CD1c-positive myeloid dendritic cell (primary cell): ENCODE data around the gene S100A10.

Source experiments
- DNase-seq: peaks from one replicate; pipeline ENCODE4 v3.0.0-alpha.2; 2016; ENCODE audit errors: extremely low spot score

Gene S100A10

DNA sequence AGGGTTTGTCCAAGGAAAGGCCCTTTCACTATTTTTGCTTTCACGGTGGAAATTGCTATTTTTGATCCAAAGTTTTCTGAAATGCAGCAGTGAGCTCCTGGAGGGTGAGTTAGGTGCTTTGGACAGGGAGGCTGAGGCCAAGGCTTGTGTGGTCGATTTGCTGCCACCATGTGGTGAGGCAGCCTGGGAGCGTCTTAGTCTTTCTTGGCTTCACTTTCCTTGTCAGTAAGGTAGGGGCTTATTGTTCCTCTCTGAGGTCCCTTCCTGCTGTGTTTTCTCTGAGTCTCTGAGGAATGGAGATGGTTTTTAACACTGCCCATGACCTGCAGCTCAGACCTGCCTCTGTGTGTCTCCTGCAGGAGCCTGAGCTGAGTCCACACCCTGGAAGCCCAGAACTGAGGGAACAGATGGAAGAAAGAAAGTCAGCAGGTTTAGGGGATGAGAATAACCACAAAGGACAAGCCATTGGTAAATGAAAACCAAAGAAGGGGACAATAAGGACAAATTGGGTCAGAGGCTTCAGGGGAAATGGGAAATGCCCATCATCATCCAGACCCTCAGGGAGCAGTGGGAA lies 20.1 kb upstream of the S100A10 start:
- DNase-seq, result peak; percentile 63

DNA sequence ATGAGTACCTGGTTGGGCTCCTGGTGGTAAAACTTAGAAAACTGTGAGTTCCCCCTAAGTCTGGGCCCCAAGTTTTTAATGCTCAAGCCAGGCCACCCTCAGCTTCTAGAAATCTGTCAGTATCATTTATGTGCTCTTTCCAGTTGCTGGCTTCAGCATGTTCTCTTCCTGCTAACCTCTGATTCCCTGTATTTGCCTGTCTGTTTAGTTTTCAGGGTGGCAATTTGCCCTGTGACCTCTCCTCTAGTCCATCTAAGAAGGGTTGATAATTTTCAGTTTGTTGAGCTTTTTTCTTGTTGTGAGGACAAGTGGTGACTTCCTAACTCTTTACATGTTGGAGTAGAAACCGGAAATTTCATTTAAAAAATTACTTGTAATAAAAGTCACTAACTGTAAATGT lies 16.0 kb upstream of the S100A10 start:
- no peak for DNase-seq

DNA sequence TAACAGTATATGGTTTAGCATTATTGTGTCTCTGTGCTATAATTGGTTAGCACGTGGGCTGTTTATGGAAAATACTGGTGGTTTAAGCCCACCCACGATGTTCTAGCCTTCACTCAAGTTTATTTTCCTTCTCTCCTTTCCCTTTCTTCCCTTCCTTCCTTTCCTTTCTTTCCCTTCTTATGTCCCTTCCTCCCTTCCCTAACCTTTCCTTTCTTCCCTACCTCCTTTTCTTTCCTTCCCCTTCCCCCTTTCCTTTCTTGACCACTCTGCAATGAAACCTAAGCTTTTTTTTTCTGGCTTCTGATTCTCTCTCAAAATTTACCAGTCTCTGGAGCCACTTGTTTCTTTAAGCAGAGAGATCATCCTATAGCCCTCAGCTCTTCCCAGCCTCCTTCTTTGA lies 13.4 kb upstream of the S100A10 start:
- no peak for DNase-seq

DNA sequence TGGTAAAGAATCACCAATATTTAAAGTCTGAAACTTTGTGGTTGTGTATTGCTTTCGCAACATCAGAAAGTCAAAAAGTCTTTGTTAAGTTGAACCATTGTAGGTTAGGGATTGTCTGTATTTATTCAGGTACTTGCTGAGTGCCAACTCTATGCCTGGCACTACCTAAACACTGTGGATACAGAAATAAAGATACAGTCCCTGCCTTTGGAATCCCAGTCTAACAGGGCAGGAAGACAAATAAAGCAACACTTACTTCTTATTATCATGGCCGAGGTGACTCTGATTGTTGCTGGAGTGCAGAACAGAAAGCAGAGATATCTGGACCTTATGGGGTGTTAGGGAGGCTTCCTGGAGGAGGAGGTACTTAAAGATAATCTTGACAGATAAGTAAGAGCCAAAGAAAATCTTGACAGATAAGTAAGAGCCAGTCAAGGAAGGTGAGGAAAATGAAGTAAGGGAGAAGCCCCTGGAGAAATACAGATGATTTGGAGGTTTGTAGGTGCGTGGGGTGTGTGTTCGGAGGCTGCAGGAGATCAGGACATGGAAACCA lies 11.8 kb upstream of the S100A10 start:
- no peak for DNase-seq

DNA sequence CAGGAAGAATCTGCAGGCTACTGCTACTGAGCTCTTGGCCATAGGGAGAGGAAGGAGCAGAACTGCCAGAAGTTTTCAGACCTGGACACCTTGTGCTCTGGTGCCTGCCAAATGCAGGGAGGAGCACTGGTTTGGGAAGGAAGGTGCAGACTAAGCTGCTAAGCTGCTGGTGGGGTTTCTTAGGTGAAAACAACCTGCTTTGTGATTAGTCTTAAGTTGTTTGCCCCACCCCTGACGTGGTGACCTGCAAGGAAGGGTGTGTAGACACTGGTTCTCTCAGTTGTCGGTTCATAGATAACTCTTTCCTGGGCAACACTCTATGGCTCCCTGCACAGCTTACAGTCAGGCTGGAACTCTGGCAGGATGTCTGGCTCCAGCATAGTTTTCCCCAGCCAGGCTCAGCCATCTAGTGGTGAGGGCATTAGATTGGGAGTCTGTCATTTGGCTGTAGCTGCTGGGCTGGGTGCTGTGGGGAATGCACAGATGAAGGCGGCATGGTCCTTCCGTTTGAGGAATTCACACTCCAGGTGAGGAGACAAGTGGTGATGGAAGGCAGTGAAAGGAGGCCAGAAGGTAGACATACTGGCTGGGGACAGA lies 10.3 kb upstream of the S100A10 start:
- DNase-seq, result no peak

DNA sequence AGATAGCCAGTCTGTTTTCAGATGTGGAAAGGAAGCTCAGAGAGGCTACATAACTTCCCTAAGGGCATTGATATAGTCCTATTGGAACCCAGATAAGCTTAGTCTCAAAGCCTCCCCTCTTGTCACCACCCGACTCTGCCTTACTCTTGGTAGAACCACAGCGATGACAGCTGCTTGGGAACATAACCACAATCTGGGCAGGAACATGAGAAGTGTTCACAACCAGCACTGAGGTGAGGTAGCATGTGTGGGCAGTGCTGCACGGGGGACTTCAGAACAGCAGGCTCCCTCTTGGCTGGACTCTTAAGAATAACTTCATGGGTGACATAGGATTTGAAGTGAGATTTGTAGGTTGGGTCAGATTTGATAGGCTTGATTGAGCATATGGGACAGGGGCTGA lies 9.3 kb upstream of the S100A10 start:
- DNase-seq, result no peak

DNA sequence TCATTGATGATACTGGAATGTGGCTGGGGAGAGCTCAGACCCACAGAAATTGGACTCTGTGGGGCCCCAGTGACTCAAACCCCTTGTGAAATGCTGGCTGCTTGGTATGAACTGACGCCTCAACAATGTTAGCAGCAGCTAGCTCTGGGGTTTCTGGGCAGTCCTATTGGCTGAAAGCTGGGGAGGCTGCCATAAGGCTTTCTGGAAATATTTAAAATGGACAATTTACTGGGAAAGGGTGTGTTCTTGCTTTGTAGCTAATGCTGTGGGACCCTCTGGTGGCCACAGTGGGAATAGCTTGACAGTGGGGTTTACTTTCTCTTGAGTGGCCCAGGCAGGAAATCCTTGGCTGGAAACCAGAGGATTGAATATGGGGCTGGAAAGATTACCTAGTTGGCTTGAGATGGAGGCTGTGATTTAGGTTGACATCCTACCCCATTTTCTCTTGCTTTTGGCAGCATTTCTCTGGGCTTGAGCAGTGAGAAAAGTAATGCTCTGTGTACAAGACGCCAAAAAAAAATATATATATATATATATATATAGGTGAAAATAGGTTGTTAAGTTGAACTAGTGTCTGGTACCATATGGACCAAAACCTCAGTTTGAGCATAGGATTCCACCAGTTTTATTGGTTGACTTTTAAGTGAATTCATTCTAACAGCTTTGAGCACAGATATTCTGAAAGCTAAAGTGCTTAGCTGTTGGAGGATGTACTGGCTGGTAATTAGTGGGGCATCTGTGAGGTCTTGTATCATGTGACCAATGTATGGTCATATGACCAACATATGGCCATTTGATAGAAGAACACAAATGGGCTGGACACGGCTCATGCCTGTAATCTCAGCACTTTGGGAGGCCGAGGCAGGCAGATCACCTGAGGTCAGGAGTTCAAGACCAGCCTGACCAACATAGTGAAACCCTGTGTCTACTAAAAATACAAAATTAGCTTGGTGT lies 8.2 kb upstream of the S100A10 start:
- peak; percentile 83 for DNase-seq

DNA sequence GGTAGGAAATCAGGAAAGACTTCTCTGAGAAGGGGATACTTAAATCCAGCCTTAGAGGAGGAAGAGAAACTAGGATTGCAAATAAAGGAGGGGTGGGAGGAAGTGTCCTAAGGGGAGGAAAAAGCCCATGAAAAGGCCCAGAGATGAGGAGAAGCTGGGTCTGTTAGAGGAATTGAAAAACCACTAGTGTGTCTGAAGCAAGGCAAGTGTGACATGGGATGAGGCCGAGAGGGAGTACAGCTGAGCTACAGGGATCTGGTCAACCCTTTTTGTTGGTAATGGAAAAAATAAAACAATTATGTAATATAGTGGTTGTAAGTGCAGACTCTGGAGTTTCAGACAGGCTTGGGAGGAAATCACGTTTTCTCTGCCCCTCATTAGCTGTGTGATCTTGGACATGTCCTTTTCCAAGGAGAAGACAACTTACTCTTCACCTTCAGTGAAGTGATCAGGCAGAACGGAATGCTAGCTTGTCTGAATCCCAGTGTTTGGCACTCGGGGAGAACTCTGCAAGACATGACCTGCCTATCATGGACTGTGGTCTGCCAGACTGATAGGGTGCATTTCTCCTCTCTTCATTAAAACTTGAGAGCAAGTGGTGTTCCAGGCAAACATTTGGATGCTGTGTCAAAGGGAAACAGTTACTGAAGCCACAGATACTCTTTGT lies 7.4 kb upstream of the S100A10 start:
- peak; percentile 88 for DNase-seq

DNA sequence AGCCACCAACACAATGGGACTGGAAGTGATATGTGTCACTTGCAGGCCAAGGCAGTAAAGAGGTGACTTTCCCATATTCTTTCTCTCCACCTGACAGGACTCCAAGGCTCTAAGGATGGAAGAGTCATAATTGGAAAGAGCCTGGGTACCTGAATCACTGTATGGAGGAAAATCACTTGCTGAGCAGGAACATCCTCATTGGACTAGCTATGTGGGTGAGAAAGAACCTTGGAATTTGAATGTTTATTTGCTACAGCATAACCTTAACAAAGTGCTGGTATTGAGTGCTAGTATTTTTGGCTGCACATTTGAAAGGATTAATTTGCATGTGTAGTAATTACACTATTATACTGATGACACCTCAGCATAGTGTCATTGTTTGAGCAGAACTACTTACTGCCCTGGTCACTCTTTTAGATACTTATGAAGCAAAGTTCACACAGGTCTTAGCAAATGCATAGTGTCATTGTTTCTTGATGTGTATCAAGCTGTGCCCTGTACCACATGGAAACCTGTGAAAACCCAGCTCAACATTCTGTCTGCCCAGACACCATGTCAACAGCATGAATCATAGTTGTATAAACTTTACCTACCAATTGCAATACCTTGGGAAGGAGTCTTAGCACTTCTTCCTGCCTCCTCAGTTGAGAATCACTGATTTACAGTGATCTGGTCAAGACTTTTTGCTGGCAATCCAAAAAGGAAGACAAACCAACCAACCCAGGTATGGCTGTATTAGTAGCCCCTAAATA lies 5.1 kb upstream of the S100A10 start:
- no peak for DNase-seq

DNA sequence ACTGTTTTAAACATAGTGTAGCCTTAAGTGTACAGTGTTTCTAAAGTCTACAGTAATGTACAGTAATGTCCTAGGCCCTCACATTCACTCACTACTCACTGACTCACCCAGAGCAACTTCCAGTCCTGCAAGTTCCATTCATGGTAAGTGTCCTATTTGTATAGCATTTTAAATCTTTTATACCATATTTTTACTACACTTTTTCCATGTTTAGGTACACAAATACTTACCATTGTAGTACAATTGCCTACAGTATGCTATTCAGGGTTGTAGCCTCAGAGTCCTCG lies 3.6 kb upstream of the S100A10 start:
- no peak for DNase-seq

DNA sequence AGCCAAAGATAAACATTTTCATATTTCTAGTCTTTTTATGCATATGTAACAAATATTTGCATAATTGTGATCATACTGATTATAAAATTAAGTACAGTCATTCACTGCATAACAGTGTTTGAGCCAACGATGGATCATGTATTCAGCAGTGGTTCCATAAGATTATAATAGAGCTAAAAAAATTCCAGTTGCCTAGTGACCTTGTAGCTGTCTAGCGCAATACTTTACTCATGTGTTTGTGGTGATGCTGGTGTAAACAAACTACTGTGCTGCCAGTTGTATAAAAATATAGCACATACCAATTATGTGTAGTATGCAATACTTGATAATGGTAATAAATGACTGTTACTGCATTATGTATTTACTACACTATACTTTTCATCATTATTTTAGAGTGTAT lies 2.1 kb upstream of the S100A10 start:
- peak; percentile 50 for DNase-seq

DNA sequence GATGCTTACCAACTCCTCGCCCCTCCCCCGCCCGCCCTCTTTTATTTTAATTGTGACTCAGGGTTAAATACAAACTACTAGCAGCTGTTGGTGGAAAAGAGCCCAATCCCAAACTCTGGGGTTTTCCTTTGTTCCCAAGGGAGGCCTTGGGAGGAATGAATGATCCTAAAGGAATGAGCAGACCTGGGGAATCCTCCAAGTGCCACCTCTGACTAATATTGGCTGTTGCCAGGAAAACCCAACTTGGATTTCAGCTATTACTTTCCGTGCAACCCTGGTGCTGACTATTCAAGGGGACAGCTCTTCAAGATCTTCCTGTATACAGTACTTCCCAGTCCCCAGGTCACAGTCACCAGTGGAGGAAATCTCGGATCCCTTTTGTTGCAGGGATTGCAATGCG lies 1.3 kb upstream of the S100A10 start:
- DNase-seq, result peak; percentile 63

DNA sequence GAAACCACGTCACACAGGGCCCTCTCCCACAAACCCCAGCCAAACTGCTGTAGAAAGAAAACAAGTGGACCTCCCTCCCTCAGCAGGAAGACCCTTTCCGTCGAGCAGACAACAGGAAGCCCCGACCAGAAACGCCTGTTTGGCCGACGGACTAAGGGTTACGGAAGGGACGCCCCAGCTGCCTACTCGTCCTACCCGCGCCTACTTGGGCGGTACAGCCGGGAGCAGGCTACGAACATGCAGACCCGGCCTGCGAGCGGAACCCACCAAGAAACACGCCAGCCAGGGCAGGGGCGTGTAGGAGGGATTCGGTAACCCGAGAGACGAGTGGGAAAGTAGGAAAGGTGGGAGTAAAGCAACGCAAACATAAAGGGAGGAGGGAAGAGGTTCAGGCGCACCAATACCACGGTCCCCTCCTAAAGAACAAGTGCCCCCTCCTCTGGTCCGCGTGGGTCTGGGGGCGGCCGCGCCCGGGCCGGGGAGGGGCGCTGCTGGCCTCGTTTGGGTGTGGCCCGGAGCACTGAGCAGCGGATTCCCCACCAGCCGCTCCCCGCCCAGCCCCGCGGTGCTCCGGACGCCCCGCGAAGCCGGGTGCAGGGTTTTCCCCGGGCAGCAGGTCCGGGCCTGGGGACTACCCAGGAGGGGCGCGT lies 450 bp downstream of the S100A10 start:
- peak; percentile 77 for DNase-seq

DNA sequence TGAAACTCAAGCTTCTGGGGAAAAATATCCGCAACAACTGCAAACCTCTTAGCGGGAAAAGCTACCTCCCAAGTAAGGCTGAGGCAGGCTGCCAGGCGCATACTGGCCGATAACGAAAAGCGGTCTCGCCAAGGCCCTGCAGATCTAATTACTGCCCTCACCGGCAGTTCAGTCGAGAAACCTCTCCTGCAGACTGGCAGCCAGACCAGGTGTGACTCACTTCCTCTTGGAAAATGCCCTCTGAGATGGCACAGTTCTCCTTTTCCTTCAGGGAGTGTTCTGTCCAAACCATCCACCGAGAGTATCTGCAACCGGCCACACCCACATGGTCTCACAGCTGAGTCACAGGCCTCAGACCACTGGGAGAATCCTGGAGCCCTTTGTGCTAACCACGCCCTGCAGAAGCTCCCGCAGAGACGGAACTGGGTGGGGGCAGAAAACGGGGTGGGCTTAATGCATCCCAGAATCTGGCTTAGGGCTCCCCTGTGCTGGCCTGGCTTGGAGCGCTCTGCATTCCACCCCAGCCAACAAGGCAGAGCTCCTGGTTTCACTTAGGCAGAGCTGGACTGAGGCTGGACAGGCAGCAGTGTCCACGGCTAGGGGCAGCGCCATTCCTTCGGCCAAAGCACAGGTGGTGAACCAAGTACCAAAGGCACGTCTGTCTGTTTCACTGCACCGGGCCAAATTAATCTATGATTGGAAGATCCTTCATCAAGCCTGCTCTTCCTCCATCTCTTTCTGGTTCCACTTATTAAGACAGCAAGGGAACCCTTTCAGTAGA lies 1.2 kb downstream of the S100A10 start:
- DNase-seq, result peak; percentile 95

DNA sequence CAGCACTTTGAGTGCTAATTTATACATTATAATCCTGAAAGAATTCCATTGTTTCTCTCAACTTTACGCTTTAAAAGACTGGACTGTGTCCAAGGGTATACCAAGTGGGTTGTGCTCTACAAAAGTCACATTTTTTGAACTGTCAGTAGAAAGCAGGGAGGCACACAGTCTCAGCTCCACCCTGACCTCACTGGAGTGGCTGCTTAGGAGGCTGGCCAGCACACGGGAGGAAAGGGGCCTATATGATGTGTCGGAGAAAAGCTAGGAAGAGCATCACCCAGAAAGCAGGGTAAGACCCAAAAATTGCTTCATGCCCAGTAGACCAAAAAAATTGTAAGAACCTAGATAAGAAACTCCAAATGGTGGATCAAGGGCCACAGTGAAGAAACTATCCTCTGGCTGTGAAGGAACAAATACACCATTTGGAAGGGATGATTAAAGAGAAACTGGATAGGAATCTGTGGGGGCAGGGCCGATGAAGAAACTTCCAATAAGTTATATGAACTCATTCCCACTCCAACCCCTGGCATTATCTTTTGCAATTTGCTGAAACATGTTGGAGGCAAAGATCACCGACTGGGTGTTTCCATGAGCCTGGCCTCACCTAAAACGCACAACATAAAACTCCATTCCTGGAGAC lies 1.9 kb downstream of the S100A10 start:
- no peak for DNase-seq

DNA sequence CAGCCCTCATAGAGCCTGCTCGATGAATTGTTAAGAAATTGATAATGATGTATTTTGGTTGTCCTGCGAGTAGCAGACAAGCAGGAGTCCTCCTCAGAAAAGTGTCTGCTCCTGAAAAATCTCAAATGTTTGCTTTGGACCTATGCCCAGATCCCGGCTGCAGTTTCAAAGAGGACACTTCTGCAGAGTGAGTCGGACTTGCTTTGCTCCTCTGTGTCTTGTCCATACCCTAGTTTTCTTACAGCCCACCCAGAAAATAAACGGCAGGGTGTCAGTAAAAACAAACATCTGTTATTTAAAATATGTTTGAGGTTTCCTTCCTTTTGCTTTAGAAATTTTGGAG lies 2.8 kb downstream of the S100A10 start:
- DNase-seq, result no peak

DNA sequence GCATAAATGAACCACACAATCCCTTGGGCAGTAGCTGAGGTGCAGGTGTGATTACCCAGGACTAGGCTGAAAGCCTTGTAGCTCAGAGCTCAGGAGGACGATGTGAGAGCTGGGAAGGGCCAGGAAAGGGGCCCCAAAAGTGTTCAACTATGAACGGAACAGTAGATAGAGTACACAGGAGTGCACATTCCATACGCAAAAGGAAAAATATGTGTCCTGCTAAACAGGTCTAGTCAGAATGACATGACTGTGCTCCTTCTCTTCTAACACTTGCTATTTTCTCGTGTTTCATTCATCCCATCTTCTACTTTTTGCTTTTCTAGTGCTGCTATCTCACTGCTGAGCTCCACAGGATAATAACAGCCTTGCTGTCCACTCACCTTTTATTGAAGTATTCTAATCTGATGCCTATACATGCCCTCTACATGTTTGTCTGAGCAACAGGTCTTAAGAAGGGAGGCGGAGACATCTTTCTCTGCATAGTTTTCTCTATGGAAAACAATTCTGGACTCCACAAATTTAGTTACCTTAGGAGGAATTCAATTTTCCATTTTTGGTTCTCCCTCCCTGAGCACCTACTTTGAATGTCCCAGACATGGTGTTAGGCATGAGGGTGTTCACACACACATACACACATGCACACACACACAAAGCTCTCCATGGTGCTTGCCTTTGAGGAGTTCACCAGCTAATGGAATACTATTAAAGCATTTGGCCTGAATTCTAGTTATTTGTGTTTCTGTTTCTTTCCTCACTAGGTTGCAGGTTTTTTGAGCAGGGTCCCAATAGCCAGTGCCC lies 3.4 kb downstream of the S100A10 start:
- no peak for DNase-seq

DNA sequence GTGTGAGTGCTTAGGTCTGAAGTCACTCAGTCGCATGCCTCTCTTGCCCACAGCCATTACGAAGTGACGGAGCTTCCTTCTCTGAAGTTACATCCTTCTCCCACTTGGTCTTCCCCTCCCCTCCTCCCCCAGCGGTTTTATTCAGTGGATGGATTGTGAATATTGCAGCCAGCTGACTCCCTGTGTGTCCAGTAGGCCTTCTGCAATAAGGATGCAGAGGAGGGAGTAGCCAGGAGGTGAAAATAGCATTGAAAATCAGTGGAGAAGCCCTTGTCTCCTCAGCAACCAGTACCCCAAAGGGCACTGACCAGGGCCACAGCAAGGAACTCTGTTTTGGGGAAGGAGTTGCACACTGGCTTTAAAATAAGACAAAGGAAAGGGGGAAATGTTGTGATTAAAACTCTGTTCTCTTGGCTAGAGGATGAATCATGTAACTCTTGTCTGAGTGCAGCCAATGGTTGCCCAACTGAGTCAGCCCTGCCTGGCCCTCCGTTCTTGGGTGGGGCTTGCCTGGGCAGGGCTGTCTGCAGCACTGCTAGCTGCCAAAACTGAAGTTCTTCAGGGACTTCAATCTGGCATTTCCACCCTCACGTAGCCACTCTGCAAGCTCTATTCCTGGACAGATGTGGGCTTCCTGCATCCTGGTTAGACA lies 4.3 kb downstream of the S100A10 start:
- DNase-seq, result peak; percentile 91
